HG03520 (cell line): ENCODE measurements around the gene GMDS.

Source experiments
- ATAC-seq: cut with Tn5 transposase; IDR thresholded peaks from one replicate; pipeline ENCODE4 v1.9.1; 2021; ENCODE audit warnings: mild to moderate bottlenecking, moderate library complexity; ENCODE audit not compliant: unreplicated experiment

GMDS gene

DNA sequence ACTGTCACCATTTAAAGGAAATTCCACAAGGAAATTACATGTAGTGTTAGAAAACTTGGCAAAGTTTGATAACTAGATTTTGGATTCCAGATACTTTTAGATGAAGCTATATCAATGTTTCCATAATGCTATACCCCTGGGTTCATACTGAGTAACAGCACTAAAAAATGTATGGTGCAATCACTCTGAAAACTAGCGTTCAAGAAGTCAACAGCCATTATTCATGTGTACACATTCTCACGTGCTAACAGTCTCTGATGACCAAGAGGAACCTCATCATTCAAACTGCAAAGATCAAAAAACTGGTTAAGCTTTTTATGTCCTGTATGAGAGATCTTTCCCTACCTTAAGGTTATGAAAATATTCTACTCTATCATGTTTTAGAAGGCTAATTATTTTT, 197.6 kb downstream of the GMDS start:
- no peak for ATAC-seq

DNA sequence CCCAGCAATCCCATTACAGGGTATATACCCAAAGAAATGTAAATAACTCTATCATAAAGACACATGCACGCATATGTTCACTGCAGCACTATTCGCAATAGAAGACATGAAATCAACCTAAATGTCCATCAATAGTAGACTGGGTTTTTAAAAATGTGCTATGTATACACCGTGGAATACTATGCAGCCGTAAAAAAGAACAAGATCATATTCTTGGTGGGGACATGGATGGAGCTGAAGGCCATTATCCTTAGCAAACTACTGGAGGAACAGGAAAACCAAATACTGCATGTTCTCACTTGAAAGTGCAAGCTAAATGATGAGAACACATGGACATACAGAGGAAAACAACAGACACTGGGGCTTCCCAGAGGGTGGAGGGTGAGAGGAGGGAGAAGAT, 201.2 kb downstream of the GMDS start:
- ATAC-seq = no peak

DNA sequence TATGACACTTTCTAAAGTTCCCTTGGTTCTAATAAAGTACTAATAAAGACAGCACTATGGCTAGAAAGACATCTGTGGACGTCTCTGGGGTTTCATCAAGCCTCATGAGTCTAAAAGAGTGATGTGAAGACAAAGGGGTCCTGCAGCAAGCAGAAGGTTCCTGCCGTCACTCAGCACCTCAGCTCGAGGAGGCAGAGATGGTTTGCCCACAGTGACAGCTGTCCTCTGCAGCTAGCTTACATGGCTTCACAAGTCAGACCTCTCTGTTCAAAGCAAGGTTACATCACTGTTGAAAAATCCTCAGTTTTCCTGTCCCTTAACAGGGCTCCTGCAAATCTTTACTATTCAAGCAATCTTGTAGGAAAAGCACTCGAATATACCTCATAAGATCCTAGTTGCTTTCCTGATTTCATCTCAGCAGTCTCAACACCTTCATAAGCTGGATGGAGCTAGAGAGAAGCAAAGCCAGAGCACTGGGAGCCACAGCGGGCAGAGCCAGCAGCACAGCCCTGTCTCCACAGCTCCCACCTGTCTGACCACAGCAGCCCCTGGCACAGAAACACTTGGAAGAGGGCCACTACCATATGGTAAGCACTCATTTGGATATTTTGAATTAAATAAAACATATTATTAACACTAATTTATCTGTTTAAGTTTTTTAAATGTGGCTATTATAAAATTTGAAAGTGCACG, 202.3 kb downstream of the GMDS start:
- no peak for ATAC-seq

DNA sequence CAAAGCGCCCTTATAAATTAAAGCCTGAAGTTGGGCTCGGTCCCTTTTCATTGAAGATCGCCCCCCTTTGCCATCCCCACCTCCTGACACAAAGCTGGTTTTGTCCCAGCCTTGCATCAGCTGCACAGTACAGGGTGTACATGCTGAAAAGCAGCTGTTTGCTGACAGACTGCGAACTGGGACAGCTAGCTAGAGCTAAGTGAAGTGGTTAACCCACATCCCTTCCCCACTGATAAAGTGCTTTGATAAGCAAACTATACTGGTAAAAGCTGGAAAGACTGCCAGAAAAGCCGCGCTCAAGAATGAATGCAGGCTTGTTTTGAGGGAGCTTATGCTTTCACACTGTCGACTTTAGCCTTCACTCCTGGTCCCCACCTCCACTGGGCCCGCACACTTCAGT, 207.3 kb downstream of the GMDS start:
- no peak for ATAC-seq

DNA sequence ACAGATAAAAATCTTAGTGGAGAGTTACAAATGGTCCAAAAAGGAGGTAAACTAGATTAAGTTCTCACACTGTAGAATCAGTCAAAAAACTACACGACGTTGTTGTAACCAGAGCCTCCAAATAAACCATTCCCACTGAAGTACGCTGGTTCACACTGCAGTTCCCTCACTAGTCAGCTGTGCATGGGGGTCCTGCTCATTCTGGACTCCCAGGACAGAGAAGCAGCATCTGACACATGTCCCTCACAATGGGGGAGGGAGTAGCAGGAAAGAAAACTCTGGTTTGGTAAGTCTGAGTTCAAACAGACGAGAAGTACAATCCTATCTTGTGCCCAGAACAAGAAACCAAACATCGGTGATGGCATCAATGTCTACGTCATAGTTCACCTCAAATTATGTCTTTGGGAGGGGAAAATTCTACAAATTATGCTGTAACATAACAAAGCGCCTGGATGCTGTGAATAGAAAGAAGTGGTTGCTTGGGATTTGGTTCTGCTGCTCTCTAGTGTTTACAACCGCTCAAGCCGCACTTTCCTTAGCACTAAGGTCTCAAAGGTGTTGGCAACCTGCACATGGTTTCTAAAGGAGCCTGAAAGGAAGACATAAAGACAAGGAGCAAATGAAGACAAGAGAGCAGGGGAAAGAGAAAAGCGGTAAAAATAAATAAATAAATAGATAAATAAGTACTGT, 208.0 kb downstream of the GMDS start:
- no peak for ATAC-seq

DNA sequence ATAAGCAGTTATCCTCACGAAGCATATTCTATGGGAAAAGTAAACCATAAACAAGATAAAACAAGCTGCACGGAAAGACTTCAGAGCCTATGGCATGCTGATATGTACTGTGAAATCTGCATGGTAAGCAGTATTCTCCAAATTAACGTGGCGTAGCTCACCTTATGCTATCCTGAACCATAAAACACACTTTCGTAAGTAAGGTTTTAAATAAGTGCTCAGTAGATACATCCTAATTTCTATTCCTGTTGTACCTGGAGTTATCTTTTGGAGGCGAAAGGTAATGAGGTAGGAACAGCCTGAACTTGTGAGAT, 208.7 kb downstream of the GMDS start:
- ATAC-seq = no peak

DNA sequence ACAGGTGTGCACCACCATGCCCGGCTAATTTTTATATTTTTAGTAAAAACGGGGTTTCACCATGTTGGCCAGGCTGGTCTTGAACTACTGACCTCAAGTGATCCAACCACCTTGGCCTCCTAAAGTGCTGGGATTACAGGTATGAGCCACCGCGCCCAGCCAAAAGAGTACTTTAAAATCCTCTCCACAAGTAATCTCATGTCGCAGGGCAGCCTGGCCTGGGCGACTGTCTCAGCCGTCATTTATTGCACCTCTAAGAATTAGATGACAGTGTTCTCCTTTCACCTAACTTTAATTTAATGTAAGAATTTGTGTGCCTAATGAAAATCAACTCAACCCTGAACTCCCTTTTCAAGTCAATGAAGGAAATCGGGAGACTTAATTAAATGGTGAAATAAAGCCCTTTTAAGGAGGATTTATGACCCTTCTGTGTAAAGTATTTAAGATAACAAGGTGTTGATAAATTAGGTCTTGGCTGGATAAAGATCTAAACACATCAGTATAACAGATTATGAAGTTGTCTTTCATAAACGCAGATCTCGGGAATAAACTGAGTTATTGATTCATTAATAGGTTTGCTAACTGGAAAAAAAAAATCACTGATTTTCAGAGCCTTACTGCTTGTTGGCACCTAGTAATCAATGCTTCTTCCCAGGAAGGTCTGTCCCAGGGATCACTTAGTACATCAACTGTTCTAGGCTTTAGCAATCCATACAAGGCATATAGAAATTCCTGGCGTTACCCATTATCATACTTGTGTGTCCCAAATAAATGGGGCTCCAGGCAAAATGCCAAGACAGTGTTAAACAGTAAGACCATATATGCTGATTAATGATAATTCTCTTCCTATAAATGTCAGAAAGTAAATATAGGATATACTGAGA, 209.3 kb downstream of the GMDS start:
- ATAC-seq = no peak

DNA sequence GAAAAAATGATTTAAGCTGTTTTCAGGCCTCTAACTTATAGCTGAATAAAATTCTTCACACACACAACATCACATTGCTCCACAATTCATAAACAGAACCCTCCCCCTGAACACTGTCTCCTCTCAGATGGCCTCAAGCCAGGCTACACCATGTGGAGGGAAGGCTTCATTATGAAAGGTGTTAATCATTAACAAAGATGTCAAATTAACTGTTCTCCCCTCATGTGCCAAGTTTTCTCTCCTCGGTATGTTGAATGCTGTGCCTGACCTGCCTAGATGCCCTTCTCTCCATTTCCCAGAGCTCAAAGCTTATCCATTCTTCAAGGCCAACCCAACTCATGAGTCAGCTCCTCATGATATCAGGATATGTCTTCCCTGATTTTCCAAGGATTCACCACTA, 210.4 kb downstream of the GMDS start:
- ATAC-seq = no peak

DNA sequence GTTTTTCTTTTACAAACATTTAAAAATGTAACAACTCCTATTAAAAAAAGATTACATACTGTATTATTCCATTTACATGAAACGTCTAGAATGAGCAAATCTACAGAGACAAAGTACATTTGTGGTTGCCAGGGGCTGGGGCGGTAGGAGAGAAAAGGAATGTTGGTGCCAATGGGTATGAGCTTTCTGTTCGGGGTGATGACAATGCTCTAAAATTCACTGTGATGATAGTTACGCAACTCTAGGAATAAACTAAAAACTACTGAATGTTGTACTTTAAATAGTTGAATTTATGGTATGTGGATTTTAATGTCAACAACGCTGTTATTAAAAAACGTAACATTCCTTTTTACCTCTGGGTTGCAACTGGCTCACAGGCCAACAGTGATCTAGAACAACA, 211.1 kb downstream of the GMDS start:
- ATAC-seq = no peak

DNA sequence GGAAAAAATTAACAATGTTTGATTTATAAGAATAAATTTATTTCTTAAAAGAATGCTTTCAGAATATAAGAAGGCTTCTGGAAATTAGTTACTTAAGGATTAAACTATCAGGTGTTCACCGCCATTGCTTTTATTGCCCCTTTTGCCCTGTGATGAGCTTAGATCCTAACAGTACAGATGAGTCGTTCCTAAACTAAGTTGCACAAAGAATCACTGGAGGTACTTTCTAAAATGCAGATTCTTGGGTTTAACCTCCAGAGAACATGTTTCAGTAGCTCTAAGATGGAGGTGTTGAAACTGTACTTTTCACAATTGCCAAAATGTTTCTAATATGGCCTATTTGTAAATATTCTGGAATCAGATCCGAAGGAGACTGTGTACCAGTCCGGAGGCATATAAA, 211.9 kb downstream of the GMDS start:
- no peak for ATAC-seq

DNA sequence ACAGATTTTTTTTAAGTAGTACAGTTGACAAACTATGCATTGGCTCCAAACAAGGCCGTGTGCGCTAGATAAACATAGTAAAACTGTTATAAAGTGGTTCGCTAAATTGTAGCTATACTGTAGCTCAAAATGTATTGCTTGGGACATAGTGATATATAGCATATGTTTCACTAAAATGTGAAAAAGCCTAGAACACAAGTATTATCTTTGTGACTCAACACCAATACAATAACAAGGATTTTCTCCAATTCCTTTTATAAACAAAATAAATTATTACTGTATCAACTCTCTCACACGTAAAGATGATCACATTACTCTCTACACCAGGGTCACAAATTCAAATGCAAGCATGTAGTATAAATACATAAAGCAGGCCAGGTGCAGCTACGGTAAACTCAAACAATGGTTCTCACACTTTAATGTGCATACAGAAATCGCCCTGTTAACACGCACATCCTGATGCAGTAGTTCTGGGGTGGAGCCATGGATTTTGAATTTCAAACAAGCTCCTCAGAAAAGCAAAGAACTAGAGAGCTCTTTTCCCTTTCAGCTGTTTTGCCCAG, 214.6 kb downstream of the GMDS start:
- ATAC-seq = no peak

DNA sequence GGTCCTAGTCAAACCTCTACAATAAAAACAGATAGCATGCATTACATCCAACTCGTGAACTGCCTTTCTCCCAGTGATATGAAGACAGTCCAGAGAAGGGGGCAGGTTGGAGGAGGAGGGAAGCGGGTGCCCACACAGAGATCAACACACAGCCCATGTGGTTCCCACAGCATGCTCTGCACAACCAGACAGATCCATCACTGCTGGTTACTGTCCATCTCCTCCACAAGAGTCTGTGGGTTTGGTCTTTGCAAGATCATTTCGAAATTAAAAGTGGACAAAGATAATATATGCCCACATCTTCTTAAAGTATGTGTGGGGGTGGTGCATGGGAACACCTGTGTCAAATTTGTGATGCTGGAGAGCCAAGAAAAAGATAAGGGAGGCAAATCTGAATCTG, 215.5 kb downstream of the GMDS start:
- ATAC-seq = no peak

DNA sequence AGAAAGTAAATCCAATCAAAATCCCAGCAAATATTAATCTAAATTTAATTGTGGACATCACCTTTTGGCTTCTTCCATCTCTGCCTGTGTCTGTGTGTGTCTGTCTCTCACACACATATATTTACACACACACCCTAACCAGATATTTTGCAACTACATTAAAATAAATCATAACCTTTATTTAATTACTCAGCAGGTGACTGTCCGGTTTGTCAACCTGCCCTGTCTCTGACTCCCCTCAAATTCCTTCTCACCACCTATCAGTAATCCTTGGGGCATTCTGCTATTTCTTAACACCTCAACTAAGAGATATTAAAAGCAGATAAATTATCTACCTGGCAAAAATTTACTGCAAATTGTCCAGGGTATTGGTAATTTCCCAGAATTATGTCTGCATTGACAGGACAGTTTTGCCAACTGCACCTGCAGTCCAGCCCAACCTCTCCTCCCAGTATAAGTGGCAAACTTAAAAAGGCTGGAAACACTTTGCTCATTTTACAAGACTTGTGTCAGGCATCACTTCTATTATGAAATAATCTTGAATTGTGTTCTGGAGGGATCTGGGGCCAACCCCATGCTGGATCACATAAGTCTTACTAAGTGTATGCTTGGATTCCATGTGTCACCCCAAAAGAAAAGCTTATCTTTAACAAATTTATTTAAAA, 216.1 kb downstream of the GMDS start:
- ATAC-seq = no peak

DNA sequence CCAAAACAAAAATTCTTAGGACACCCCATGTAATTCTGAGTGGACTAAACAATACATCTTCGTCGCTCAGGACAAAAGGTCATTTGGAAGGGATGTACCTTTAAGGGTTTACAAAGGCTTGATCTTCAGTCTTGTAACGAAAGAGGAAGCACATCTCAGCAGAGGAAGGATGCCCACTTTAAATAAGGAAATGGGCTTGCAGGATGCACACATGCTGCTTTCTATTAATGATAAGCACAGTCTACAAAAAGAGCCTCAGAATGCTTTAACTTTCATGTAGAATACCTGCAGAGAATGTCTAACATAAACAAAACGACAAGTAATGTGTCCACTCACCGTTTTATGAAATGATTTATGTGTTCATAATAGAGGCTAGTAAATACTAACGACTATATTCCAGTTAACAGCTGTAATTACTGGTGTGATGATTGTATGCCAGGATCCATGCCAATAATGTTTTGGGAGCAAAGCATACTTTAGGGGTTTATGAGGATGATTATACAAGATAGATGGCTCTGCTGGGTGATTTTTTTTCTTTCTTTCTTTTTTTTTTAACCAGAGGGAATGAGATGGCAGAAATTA, 216.9 kb downstream of the GMDS start:
- peak; percentile 69 for ATAC-seq

DNA sequence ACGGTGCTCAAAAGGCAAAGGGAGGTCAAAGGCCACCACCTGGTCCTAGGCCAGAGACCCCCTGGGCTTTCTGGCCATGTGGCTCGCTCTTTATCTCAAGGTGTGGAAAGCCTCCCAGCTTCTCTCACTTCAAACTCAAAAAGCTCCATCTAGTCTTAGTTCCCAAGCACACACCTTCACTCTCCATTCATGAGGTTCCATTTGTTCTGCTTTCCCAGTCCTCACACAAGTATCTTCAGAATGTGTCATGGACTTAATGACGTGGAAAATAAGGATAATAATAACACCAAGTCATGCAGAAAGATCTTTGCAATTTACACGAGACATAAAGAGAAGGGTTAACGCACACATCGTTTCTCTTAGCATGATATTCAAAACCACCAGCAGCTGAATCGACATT, 219.3 kb downstream of the GMDS start:
- no peak for ATAC-seq

DNA sequence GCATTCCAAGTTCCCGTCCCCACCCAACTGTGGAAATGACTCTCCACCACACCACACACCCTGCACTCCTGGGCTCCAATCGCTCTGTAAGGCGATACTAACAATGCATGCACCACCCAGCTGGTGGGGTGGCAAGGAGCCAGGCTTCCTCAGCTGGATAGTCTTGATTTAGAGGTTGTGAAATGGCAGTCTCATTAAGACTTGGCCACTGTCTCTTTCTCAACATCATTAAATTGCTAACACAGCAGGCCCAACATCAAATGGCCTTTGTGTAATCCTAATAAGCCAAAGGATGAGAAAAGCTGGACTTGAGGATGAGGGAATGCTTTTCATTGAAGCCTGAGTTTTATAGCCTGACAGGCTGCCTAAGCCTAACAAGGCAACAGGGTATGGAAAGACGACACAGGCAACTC, 223.7 kb downstream of the GMDS start:
- ATAC-seq = no peak

DNA sequence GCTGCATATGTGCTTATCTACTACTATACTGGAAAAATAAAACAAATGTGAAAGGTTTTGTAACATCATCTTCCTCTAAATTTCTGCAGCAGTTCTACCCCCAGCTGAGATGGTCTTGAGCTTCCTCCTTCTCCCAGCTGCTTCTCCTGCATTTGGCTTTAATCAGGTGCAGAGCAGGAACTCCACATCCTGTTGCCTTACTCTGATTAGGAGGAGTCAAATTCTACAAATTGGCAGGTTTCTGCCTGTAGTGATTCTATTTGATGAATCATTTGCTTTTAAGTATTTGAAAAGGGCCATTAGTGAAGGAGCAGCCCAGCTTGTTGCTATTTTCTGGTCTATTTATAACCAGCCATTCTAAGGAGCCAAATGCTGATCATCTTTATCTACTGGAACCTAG, 224.5 kb downstream of the GMDS start:
- no peak for ATAC-seq

DNA sequence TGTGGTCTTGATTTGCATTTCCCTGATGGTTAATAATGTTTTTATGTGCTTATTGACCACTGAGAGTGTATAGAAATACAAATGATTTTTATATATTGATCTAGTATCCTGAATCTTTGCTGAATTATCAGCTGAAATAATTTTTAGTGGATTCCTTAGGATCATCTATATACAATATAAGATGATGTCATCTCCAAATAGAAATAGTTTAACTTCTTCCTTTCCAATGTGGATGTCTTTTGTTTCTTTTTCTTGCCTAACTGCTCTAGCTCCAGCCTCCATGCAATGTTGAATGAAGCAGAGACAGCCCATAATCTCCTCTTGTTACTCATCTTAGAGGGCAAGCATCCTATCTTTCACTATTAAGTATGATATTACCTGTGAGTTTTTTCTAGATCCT, 226.4 kb downstream of the GMDS start:
- ATAC-seq = no peak

DNA sequence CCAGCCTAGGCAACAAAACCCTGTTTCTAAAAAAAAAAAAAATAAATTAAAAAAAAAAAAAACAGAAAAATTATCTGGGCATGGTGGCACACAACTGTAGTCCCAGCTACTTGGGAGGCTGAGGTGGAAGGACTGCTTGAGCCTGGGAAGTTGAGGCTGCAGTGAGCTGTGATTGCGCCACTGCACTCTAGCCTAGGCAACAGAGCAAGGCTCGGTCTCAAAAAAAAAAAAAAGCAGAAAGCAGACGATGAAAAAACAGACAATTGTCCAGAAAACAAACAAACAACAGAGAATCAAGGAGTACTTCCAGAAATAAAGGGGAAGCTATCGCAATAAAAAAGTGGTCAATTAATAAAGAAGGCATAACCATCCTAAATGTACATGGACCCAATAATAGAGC, 229.4 kb downstream of the GMDS start:
- ATAC-seq = no peak

DNA sequence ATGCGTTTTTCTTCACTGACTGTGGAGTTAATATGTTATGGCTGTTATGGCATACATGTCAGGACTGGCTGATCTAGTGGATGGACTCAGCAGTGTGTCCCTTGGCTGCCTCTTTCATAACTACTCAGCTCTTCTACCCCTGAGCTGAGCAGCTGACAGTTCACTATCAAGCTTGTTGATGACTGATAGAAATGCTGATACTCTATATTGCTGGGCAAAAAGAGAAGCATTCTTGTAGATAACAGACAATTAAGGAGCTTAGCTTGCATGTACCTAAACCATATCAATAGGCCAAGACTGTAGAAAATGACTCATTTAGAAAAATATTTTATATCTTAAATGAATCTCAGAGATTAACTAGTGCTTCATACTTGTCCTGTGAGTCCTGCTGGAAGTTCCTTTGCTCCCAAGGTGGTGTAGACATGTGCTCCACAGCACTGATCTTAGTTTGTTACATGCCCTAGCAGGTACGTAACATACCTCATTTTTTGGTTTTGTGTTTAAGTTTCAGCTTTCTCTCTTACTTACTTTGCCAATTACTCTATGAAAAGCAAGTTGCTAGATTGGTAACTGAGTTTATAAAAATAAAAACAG, 236.9 kb downstream of the GMDS start:
- ATAC-seq = no peak
